ENCODE results near the gene C16orf92. TPM values are rescaled to one million over a fixed set of nuclear protein-coding genes. Genes with fewer than 3 reads are reported as not detected.

C16orf92 gene
- total and polyA plus RNA-seq, 2 donors (not counting 3 experiments of a cell fraction or from before 2014, with no cell fraction given), result not detected

DNA sequence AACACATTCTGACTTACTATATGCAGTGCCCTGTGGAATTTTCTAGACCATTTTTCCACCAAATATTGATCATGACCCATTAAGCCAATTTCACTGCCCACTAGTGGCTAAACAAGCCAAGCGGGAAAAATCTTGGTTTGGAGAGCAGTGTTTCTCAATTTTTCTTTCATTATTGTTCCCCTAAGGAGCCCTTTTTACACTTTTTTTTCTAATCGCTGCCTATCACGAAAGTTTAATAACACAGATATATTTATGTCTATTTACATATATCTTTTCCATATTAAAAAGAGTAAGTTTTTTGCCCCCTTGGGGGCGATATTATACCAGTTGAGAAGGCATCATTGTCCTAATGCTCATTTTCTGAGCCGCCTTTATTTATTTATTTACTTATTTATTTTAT, 18.8 kb downstream of the C16orf92 start:
- Histone ChIP-seq H4K20me1 (replicated peaks; ENCODE audit: control insufficient read depth, extremely low read depth, insufficient read depth, low read length) (no peaks in the 10 kb centered on the region), H2AFZ (ENCODE audit: low read depth, low read length) (no peak overlapping the region), H3K4me1 (ENCODE audit: control insufficient read depth, extremely low read depth, insufficient read depth, low read length) (no peaks in the 10 kb centered on the region), H3K9ac (replicated peaks; ENCODE audit: extremely low read depth, insufficient read depth, low read length) (no peak overlapping the region), H3K27ac (ENCODE audit: insufficient read depth, low read depth, low read length) (no peak overlapping the region), H3K36me3 (ENCODE audit: control insufficient read depth in 2 of 2, extremely low read depth in 1 of 2, insufficient read depth in 2 of 2, low read length in 2 of 2) (no peaks in the 10 kb centered on the region), H3K27me3 (ENCODE audit: control insufficient read depth in 2 of 2, insufficient read depth in 2 of 2, low read length in 2 of 2) (no peaks in the 10 kb centered on the region), H3K9me3 (replicated peaks; ENCODE audit: control insufficient read depth, insufficient read depth, low read length) (no peaks in the 10 kb centered on the region), H3K4me2 (ENCODE audit: insufficient read depth, low read length) (no peak overlapping the region), H3K4me3 (replicated peaks in 1 of 3; ENCODE audit: insufficient read depth in 1 of 3, low read depth in 1 of 3, low read length in 3 of 3) (no peak overlapping the region), H3K9me1 (replicated peaks; ENCODE audit: control insufficient read depth, extremely low read depth, insufficient read depth, low read length) (no peaks in the 10 kb centered on the region), H3K79me2 (ENCODE audit: control insufficient read depth, insufficient read depth, low read length) (no peaks in the 10 kb centered on the region)
- FAIRE-seq (no peak), DNase-seq (ENCODE audit: low read depth, low spot score) (peak; percentile 66)
- TF ChIP-seq, protein P1, sequence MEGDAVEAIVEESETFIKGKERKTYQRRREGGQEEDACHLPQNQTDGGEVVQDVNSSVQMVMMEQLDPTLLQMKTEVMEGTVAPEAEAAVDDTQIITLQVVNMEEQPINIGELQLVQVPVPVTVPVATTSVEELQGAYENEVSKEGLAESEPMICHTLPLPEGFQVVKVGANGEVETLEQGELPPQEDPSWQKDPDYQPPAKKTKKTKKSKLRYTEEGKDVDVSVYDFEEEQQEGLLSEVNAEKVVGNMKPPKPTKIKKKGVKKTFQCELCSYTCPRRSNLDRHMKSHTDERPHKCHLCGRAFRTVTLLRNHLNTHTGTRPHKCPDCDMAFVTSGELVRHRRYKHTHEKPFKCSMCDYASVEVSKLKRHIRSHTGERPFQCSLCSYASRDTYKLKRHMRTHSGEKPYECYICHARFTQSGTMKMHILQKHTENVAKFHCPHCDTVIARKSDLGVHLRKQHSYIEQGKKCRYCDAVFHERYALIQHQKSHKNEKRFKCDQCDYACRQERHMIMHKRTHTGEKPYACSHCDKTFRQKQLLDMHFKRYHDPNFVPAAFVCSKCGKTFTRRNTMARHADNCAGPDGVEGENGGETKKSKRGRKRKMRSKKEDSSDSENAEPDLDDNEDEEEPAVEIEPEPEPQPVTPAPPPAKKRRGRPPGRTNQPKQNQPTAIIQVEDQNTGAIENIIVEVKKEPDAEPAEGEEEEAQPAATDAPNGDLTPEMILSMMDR (IDR thresholded peaks at IDR 0.05; ENCODE audit: extremely low read depth in 1 of 2, insufficient read depth in 1 of 2, low read depth in 1 of 2, low read length in 2 of 2), result peak in 1 of 2 donors; percentile 23
- TF ChIP-seq FOS (IDR thresholded peaks at IDR 0.05; ENCODE audit: borderline replicate concordance, insufficient read depth, low read length), result no peak
- ChIA-PET POLR2A (no interaction called here), CTCF (interaction anchor here (0.8 to 5.9 kb wide), 7 partner anchors 9 to 50 kb away, joined by 3 to 38 read pairs (median 7); partner anchors contain the start of genes ALDOA and TBX6)
- dilution Hi-C loops (cut with MboI; ENCODE audit: extremely low pct_ligation_motif_present, low sequenced_read_pairs) (no loop called here), intact Hi-C loops (cut with micrococcal nuclease) (loop anchor here (1.0 kb wide), 1 partner anchor 50 kb away; no protein-coding TSS in a partner anchor)
- no TSS peak for BruUV-seq (replicated peaks)

DNA sequence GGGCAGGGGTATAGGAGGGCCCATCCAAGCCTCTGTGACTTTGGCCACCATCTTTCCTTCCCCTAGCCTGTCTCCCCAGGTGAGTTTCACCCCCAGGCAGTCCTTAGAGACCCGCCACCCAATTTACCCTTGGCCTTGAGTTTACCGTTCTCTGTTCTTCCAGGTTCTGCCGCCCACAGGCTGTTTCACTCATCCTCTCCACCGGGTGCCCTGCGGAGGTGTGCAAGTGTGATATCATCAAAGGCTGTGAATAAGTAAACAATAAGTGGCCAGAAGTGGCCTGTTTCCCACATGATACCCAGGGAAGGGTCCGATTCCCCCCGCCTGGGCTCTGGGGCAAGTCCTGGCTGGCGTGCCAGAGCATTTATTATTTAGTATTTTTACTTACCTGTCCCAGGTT, 23.2 kb downstream of the C16orf92 start:
- ChIA-PET CTCF (interaction anchor here (0.6 to 5.9 kb wide), 4 partner anchors 9 to 370 kb away, joined by 4 to 33 read pairs (median 10); partner anchors contain the start of gene TBX6), POLR2A (no interaction called here)
- BruUV-seq (replicated peaks), result no TSS peak
- no peaks in the 10 kb centered on the region for H3K79me2 ChIP-seq (ENCODE audit: control insufficient read depth, insufficient read depth, low read length)
- intact Hi-C loops (cut with micrococcal nuclease) (no loop called here), dilution Hi-C loops (cut with MboI; ENCODE audit: extremely low pct_ligation_motif_present, low sequenced_read_pairs) (no loop called here)
- no peak for FAIRE-seq
- H2AFZ ChIP-seq (ENCODE audit: low read depth, low read length), result no peak overlapping the region
- DNase-seq (ENCODE audit: low read depth, low spot score), result no peak
- no peaks in the 10 kb centered on the region for H4K20me1 ChIP-seq (replicated peaks; ENCODE audit: control insufficient read depth, extremely low read depth, insufficient read depth, low read length)
- TF ChIP-seq MYC (IDR thresholded peaks at IDR 0.05; ENCODE audit: low read depth, low read length), result no peak
- TF ChIP-seq, protein P1 (IDR thresholded peaks at IDR 0.05; ENCODE audit: extremely low read depth in 1 of 2, insufficient read depth in 1 of 2, low read depth in 1 of 2, low read length in 2 of 2), result no peak
- TF ChIP-seq POLR2A (IDR thresholded peaks at IDR 0.05; ENCODE audit: low read depth, low read length), result no peak
- no peak for TF ChIP-seq POLR2AphosphoS5 (IDR thresholded peaks at IDR 0.05; ENCODE audit: insufficient read depth, low read depth, low read length)
- no peak for TF ChIP-seq GATA2 (IDR thresholded peaks at IDR 0.05; ENCODE audit: insufficient read depth, insufficient read length, low read depth, low read length)
- H3K4me3 ChIP-seq (replicated peaks in 1 of 3; ENCODE audit: insufficient read depth in 1 of 3, low read depth in 1 of 3, low read length in 3 of 3), result no peak overlapping the region
- H3K27ac ChIP-seq (ENCODE audit: insufficient read depth, low read depth, low read length), result no peak overlapping the region
- H3K4me1 ChIP-seq (ENCODE audit: control insufficient read depth, extremely low read depth, insufficient read depth, low read length), result peaks cover 7% of the 10 kb centered on the region
- H3K36me3 ChIP-seq (ENCODE audit: control insufficient read depth in 2 of 2, extremely low read depth in 1 of 2, insufficient read depth in 2 of 2, low read length in 2 of 2), result no peaks in the 10 kb centered on the region
- H3K9me3 ChIP-seq (replicated peaks; ENCODE audit: control insufficient read depth, insufficient read depth, low read length), result no peaks in the 10 kb centered on the region
- no peaks in the 10 kb centered on the region for H3K27me3 ChIP-seq (ENCODE audit: control insufficient read depth in 2 of 2, insufficient read depth in 2 of 2, low read length in 2 of 2)
- H3K9me1 ChIP-seq (replicated peaks; ENCODE audit: control insufficient read depth, extremely low read depth, insufficient read depth, low read length), result no peaks in the 10 kb centered on the region
- H3K4me2 ChIP-seq (ENCODE audit: insufficient read depth, low read length), result no peak overlapping the region
- H3K9ac ChIP-seq (replicated peaks; ENCODE audit: extremely low read depth, insufficient read depth, low read length), result no peak overlapping the region

Data from endothelial cell of umbilical vein (primary cell).